Gastrocnemius medialis (tissue), 4 donors: ENCODE measurements around the gene SRGN. TPM values are rescaled to one million over a fixed set of nuclear protein-coding genes. Genes with fewer than 3 reads are reported as not detected.

Experiments
- ATAC-seq, 2 donors: fragments of 150-250 bp; one replicate each; pipeline ENCODE4 v1.9.1; 2016
- DNase-seq, 2 donors: peaks; one replicate each; pipeline ENCODE4 v3.0.0-alpha.2; 2019
- H3K27ac ChIP-seq, 4 donors: fragments of 200-600 bp; sonication (generic); 1 replicate in 1 of 4; 2 replicates in 3 of 4; pipeline ENCODE4 v1.5.1; 2016 to 2018; ENCODE audit warnings: mild to moderate bottlenecking in 2 of 4, moderate library complexity in 1 of 4
- H3K27me3 ChIP-seq, 3 donors: fragments of 200-600 bp; sonication (generic) in 2 of 3; 1 replicate in 1 of 3; 2 replicates in 2 of 3; pipeline versions ENCODE4 v1.5.1 to v1.6.0; 2016 to 2019; ENCODE audit warnings: mild to moderate bottlenecking in 1 of 3, moderate library complexity in 1 of 3
- H3K36me3 ChIP-seq, 2 donors: fragments of 200-600 bp; sonication (generic) in 1 of 2; one replicate each; pipeline ENCODE4 v1.5.1; 2017 to 2018
- H3K4me1 ChIP-seq, 2 donors: fragments of 200-600 bp; sonication (generic) in 1 of 2; one replicate each; pipeline ENCODE4 v1.5.1; 2016 to 2017; ENCODE audit warnings: mild to moderate bottlenecking in 2 of 2
- H3K4me3 ChIP-seq, 4 donors: fragments of 200-600 bp; sonication (generic) in 3 of 4; 1 replicate in 1 of 4; 2 replicates in 3 of 4; pipeline ENCODE4 v1.5.1; 2016 to 2019; ENCODE audit warnings: mild to moderate bottlenecking in 2 of 4
- H3K9me3 ChIP-seq, 3 donors: fragments of 200-600 bp; sonication (generic) in 2 of 3; 1 replicate in 1 of 3; 2 replicates in 2 of 3; pipeline ENCODE4 v1.5.1; 2016 to 2019
- CTCF ChIP-seq, 5 experiments: fragments of 450-650 bp in 3 of 5; fragments of 200-600 bp in 2 of 5; sonication (generic) in 2 of 5; IDR thresholded peaks in 4 of 5; conservative IDR thresholded peaks in 1 of 5; 1 replicate in 4 of 5; 2 replicates in 1 of 5; pipeline ENCODE4 v1.5.1; 2016 to 2019; ENCODE audit warnings: antibody characterized with exemption in 5 of 5, mild to moderate bottlenecking in 3 of 5, moderate library complexity in 3 of 5
- POLR2A ChIP-seq, 2 donors: fragments of 450-650 bp; IDR thresholded peaks; one replicate each; pipeline ENCODE4 v1.6.1; 2017; ENCODE audit warnings: antibody characterized with exemption in 2 of 2, mild to moderate bottlenecking in 2 of 2, moderate library complexity in 2 of 2
- in situ Hi-C, 4 donors: fragments of 200-750 bp; cut with MboI; loops; one replicate each; pipeline versions ENCODE4 v1.15.0 to v1.8.0; 2017; ENCODE audit warnings: low sequenced_read_pairs in 4 of 4
- intact Hi-C: fragments of 100-400 bp; cut with DNase I; formaldehyde crosslinking; loops from one replicate; pipeline ENCODE4 v1.15.1; 2023; ENCODE audit warnings: low total_unique reads
- total RNA-seq, 4 donors: library from RNA; depleted of rRNA; stranded (reverse); fragments of >200 nt; gene quantifications; one replicate each; pipeline versions ENCODE4 v1.1.0 to v1.2.3, GENCODE V29; 2016

The SRGN gene
- total RNA-seq, 4 donors from 2014 or later: 27.1 to 73.1 (median 37.8) TPM

DNA sequence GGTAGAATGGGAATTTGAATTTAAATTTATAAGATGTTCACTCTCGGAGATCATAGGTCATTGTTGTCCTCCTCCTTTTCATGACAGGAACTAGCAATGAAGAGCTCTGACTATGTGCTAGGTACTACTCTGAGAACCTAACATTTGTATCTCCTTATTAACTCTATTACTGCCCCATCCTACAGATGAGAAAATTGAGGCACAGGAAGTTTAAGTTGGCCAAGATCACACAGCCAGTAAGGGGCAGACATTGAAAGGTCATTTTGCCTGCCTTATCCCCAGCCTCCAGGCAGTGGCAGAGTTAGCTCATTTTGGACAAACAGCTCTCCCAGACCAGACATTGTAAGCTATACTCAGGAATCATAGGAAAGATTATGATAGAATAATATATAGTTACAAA is 6.0 kb downstream of the SRGN start:
- Histone ChIP-seq H3K36me3 (no peaks in the 10 kb centered on the region), H3K27ac (peak overlapping the region in 1 of 4 donors; percentile 47), H3K4me3 (no peak overlapping the region), H3K4me1 (peaks cover 0 to 5% of the 10 kb centered on the region in 2 donors), H3K27me3 (no peaks in the 10 kb centered on the region), H3K9me3 (no peaks in the 10 kb centered on the region)
- TF ChIP-seq POLR2A (IDR thresholded peaks at IDR 0.05): no peak
- TF ChIP-seq CTCF (IDR thresholded peaks at IDR 0.05 in 4 of 5, conservative IDR thresholded peaks at IDR 0.05 in 1 of 5): no peak
- no peak for DNase-seq
- no peak for ATAC-seq
- in situ Hi-C loops: loop anchor here in 3 of 4 donors (5.0 to 10.0 kb wide), 3 partner anchors 89 to 102 kb away; no protein-coding TSS in a partner anchor
- intact Hi-C loops: loop anchor here (1.0 to 2.0 kb wide), 3 partner anchors 89 to 138 kb away; partner anchors contain the start of gene DDX21

GRCh38 chr10:69096045-69096444 is 8.1 kb downstream of the SRGN start:
- ATAC-seq: no peak
- in situ Hi-C loops: loop anchor here in 2 of 4 donors (10.0 kb wide), 2 partner anchors 91 to 101 kb away; no protein-coding TSS in a partner anchor
- H3K4me1 ChIP-seq: peaks cover 0 to 5% of the 10 kb centered on the region in 2 donors

GRCh38 chr10:69097729-69098128 is 9.8 kb downstream of the SRGN start:
- in situ Hi-C loops (loop anchor here in 2 of 4 donors (10.0 kb wide), 2 partner anchors 93 to 103 kb away; no protein-coding TSS in a partner anchor), intact Hi-C loops (no loop called here)
- no peaks in the 10 kb centered on the region for H3K36me3 ChIP-seq
- DNase-seq (no peak), ATAC-seq (no peak)
- no peaks in the 10 kb centered on the region for H3K9me3 ChIP-seq
- no peaks in the 10 kb centered on the region for H3K27me3 ChIP-seq
- H3K4me3 ChIP-seq: no peak overlapping the region
- no peak overlapping the region for H3K27ac ChIP-seq
- peaks cover 0 to 5% of the 10 kb centered on the region in 2 donors for H3K4me1 ChIP-seq
- TF ChIP-seq POLR2A (IDR thresholded peaks at IDR 0.05) (no peak), CTCF (IDR thresholded peaks at IDR 0.05 in 4 of 5, conservative IDR thresholded peaks at IDR 0.05 in 1 of 5) (no peak)

More at GRCh38 chr10:69096045-69096444, 8.1 kb downstream of the SRGN start:
- Histone ChIP-seq H3K27ac (no peak overlapping the region), H3K4me3 (no peak overlapping the region), H3K27me3 (no peaks in the 10 kb centered on the region), H3K9me3 (no peaks in the 10 kb centered on the region), H3K36me3 (no peaks in the 10 kb centered on the region)
- DNase-seq: no peak
- TF ChIP-seq CTCF (IDR thresholded peaks at IDR 0.05 in 4 of 5, conservative IDR thresholded peaks at IDR 0.05 in 1 of 5): no peak
- intact Hi-C loops: no loop called here

- Histone ChIP-seq H3K4me3 (no peak overlapping the region), H3K9me3 (no peaks in the 10 kb centered on the region), H3K27me3 (no peaks in the 10 kb centered on the region), H3K4me1 (no peaks in the 10 kb centered on the region), H3K27ac (no peak overlapping the region), H3K36me3 (no peaks in the 10 kb centered on the region)
- DNase-seq: no peak
- ATAC-seq: no peak
- in situ Hi-C loops: no loop called here
- intact Hi-C loops: no loop called here
- TF ChIP-seq POLR2A (IDR thresholded peaks at IDR 0.05) (no peak), CTCF (IDR thresholded peaks at IDR 0.05 in 4 of 5, conservative IDR thresholded peaks at IDR 0.05 in 1 of 5) (no peak)
Measured at GRCh38 chr10:69100136-69100872, 12.4 kb downstream of the SRGN start.
